ENCODE data around the gene RSAD2. TPM values are rescaled to one million over a fixed set of nuclear protein-coding genes. Genes with fewer than 3 reads are reported as not detected.

RSAD2 gene, protein sequence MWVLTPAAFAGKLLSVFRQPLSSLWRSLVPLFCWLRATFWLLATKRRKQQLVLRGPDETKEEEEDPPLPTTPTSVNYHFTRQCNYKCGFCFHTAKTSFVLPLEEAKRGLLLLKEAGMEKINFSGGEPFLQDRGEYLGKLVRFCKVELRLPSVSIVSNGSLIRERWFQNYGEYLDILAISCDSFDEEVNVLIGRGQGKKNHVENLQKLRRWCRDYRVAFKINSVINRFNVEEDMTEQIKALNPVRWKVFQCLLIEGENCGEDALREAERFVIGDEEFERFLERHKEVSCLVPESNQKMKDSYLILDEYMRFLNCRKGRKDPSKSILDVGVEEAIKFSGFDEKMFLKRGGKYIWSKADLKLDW
- total RNA-seq (ENCODE audit: low replicate concordance): 0.08 and 0.82 TPM in 2 replicates

DNA sequence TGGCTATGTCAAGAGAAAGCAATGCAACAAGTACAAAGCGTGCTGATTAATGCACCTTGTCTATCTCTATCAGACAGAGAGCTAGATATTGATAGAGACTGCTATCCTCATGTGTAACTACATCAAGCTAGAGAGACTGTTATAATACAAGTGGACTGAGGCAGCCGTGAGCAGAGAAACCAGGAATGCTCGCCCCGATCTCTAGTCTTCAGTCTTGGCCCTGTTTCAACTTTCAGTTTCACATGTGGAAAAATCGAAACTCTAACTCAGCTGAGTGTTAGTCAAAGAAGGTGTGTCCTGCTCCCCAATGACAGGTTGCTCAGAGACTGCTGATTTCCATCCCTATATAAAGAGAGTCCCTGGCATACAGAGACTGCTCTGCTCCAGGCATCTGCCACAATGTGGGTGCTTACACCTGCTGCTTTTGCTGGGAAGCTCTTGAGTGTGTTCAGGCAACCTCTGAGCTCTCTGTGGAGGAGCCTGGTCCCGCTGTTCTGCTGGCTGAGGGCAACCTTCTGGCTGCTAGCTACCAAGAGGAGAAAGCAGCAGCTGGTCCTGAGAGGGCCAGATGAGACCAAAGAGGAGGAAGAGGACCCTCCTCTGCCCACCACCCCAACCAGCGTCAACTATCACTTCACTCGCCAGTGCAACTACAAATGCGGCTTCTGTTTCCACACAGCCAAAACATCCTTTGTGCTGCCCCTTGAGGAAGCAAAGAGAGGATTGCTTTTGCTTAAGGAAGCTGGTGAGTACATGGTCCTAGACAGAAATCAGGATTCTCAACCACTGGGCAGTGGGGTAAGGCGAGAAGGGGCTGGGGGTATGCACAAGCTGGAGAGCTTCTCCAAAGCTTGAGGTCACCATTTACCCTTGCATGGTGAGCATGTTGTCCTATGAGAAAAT lies at the start of gene RSAD2:
RSAD2 (plus strand) TSS at position 376 of the 903 bp plus-strand sequence; CDS start at position 400, 24 bp downstream.

GRCh38 chr2:6865346-6866274 lies 12.0 kb upstream of the RSAD2 start, which contains the start of gene CMPK2:
TSS of gene CMPK2 (minus strand) at chr2:6865907. CDS start at chr2:6865696, 211 bp downstream.

GRCh38 chr2:6917071-6917760 lies 39.6 kb downstream of the RSAD2 start, which contains the start of gene RNF144A:
TSS of gene RNF144A (plus strand) at chr2:6917412. CDS start at chr2:6996927, 79,515 bp downstream.

Other genes starting within 250 kb of the RSAD2 start
- 0.15 and 0.35 TPM in 2 replicates for gene CMPK2, start 11.9 kb upstream of the RSAD2 start, total RNA-seq (ENCODE audit: low replicate concordance)
- 1.7 and 5.1 TPM in 2 replicates for gene RNF144A, start 39.6 kb downstream of the RSAD2 start, total RNA-seq (ENCODE audit: low replicate concordance)